ENCODE results near the gene ANO4.

- TF ChIP-seq YY1 (IDR thresholded peaks at IDR 0.05; ENCODE audit: insufficient read depth, insufficient read length) (no peak), SUZ12 (IDR thresholded peaks at IDR 0.05; ENCODE audit: extremely low read depth, insufficient read depth, insufficient read length) (no peak)
Observed at GRCh38 chr12:101110866-101111265, 316.3 kb downstream of the ANO4 start.

Measured in NT2/D1 (cell line).